ENCODE results near the gene MYO7A.

Gene MYO7A

GRCh38 chr11:77125695-77126094 is 2.4 kb upstream of the MYO7A start:
- H3K9ac ChIP-seq (ENCODE audit: low read depth, low read length) = no peak overlapping the region
- H3K27ac ChIP-seq (ENCODE audit: low read length) = no peak overlapping the region
- DNase-seq (no peak), ATAC-seq (ENCODE audit: insufficient read depth, low read depth) (no peak)
- peaks cover 7% of the 10 kb centered on the region for H3K4me1 ChIP-seq (ENCODE audit: insufficient read depth, low read length)
- H3K79me2 ChIP-seq (ENCODE audit: insufficient read depth, low read length) = no peaks in the 10 kb centered on the region
- H4K20me1 ChIP-seq (ENCODE audit: insufficient read depth, low read length) = no peaks in the 10 kb centered on the region
- H2AFZ ChIP-seq (ENCODE audit: low read depth, low read length) = no peak overlapping the region
- TF ChIP-seq CTCF (IDR thresholded peaks at IDR 0.05; ENCODE audit: borderline replicate concordance, extremely low read depth, low read length, poor library complexity, severe bottlenecking) = no peak
- TF ChIP-seq EZH2 (IDR thresholded peaks at IDR 0.05; ENCODE audit: borderline replicate concordance, low read depth, low read length, severe bottlenecking) = no peak
- H3K9me3 ChIP-seq (ENCODE audit: insufficient read depth, low read length, severe bottlenecking) = no peaks in the 10 kb centered on the region
- H3K27me3 ChIP-seq (ENCODE audit: insufficient read depth, low read length, poor library complexity) = no peaks in the 10 kb centered on the region
- H3K36me3 ChIP-seq (ENCODE audit: insufficient read depth, low read length) = no peaks in the 10 kb centered on the region; the same call in 1 of the 2 replicates
- H3K4me2 ChIP-seq (ENCODE audit: insufficient read depth, low read length) = no peak overlapping the region
- H3K4me3 ChIP-seq (ENCODE audit: low read depth in 1 of 2, low read length in 2 of 2) = no peak overlapping the region

GRCh38 chr11:77126156-77126775 is 1.8 kb upstream of the MYO7A start:
- TF ChIP-seq CTCF (IDR thresholded peaks at IDR 0.05; ENCODE audit: borderline replicate concordance, extremely low read depth, low read length, poor library complexity, severe bottlenecking) = no peak
- TF ChIP-seq EZH2 (IDR thresholded peaks at IDR 0.05; ENCODE audit: borderline replicate concordance, low read depth, low read length, severe bottlenecking) = no peak
- H3K4me2 ChIP-seq (ENCODE audit: insufficient read depth, low read length) = no peak overlapping the region

GRCh38 chr11:77126861-77127234 is 1.2 kb upstream of the MYO7A start:
- Histone ChIP-seq H3K9me3 (ENCODE audit: insufficient read depth, low read length, severe bottlenecking) (no peaks in the 10 kb centered on the region), H3K4me1 (ENCODE audit: insufficient read depth, low read length) (no peaks in the 10 kb centered on the region), H3K27ac (ENCODE audit: low read length) (no peak overlapping the region), H3K79me2 (ENCODE audit: insufficient read depth, low read length) (no peaks in the 10 kb centered on the region), H3K4me2 (ENCODE audit: insufficient read depth, low read length) (no peak overlapping the region), H3K36me3 (ENCODE audit: insufficient read depth, low read length) (no peaks in the 10 kb centered on the region), H3K27me3 (ENCODE audit: insufficient read depth, low read length, poor library complexity) (no peaks in the 10 kb centered on the region), H3K4me3 (ENCODE audit: low read depth in 1 of 2, low read length in 2 of 2) (no peak overlapping the region), H3K9ac (ENCODE audit: low read depth, low read length) (no peak overlapping the region), H2AFZ (ENCODE audit: low read depth, low read length) (no peak overlapping the region), H4K20me1 (ENCODE audit: insufficient read depth, low read length) (no peaks in the 10 kb centered on the region)
- TF ChIP-seq CTCF (IDR thresholded peaks at IDR 0.05; ENCODE audit: borderline replicate concordance, extremely low read depth, low read length, poor library complexity, severe bottlenecking) (no peak), EZH2 (IDR thresholded peaks at IDR 0.05; ENCODE audit: borderline replicate concordance, low read depth, low read length, severe bottlenecking) (no peak)
- no peak for DNase-seq
- no peak for ATAC-seq (ENCODE audit: insufficient read depth, low read depth)

More at GRCh38 chr11:77126156-77126775, 1.8 kb upstream of the MYO7A start:
- peaks cover under 1% of the 10 kb centered on the region for H3K4me1 ChIP-seq (ENCODE audit: insufficient read depth, low read length)
- DNase-seq (no peak), ATAC-seq (ENCODE audit: insufficient read depth, low read depth) (no peak)
- H3K4me3 ChIP-seq (ENCODE audit: low read depth in 1 of 2, low read length in 2 of 2) = no peak overlapping the region
- no peak overlapping the region for H3K27ac ChIP-seq (ENCODE audit: low read length)
- no peak overlapping the region for H2AFZ ChIP-seq (ENCODE audit: low read depth, low read length)
- no peaks in the 10 kb centered on the region for H3K27me3 ChIP-seq (ENCODE audit: insufficient read depth, low read length, poor library complexity)
- H3K36me3 ChIP-seq (ENCODE audit: insufficient read depth, low read length) = no peaks in the 10 kb centered on the region
- no peaks in the 10 kb centered on the region for H3K9me3 ChIP-seq (ENCODE audit: insufficient read depth, low read length, severe bottlenecking)
- no peaks in the 10 kb centered on the region for H3K79me2 ChIP-seq (ENCODE audit: insufficient read depth, low read length)
- no peaks in the 10 kb centered on the region for H4K20me1 ChIP-seq (ENCODE audit: insufficient read depth, low read length)
- H3K9ac ChIP-seq (ENCODE audit: low read depth, low read length) = no peak overlapping the region

Measured in DND-41 (cell line).